HepG2 (cell line): Measurements from ENCODE around the gene DDN. TPM values are rescaled to one million over a fixed set of nuclear protein-coding genes. Genes with fewer than 3 reads are reported as not detected.

ENCODE experiments used
- ATAC-seq: fragments of 200-7000 bp; cut with Tn5 transposase; 3 replicates; pipeline ENCODE4 v1.9.1; 2020; ENCODE audit warnings: mild to moderate bottlenecking, moderate library complexity
- BruUV-seq: library from RNA; stranded (reverse); fragments of 400-500 nt; replicated peaks from 2 replicates; lab custom pipeline; 2021; lab: Mats Ljungman, UMichigan
- CTCF ChIA-PET: fragments of 300-600 bp; formaldehyde crosslinking; extraction: SDS; loops from one replicate; lab custom pipeline; 2021; ENCODE audit warnings: low total read pairs, inconsistent platforms, low intra/inter-chr PET ratio; lab: Yijun Ruan, JAX
- POLR2A ChIA-PET: fragments of 350-600 bp; sonication (Branson Sonifier 250); formaldehyde crosslinking; loops from one replicate; lab custom pipeline; 2020; ENCODE audit warnings: antibody characterized with exemption, inconsistent platforms; lab: Yijun Ruan, JAX
- DNase-seq: peaks from one replicate; pipeline ENCODE4 v3.0.0-alpha.2; 2015; ENCODE audit warnings: low spot score
- FAIRE-seq: peaks from 3 replicates; lab custom pipeline; 2011; peaks lifted over from hg19 to GRCh38; lab: Jason Lieb, UNC
- H2AFZ ChIP-seq: one replicate; pipeline ENCODE4 v1.6.1; 2011; ENCODE audit warnings: low read length, inconsistent platforms
- H3K27ac ChIP-seq: fragments of 300-600 bp; 3 replicates; pipeline ENCODE4 v1.8.0; 2011; ENCODE audit warnings: mixed run types, mild to moderate bottlenecking, mixed read lengths, low read length, inconsistent platforms; ENCODE audit not compliant: insufficient read depth; ENCODE audit errors: extremely low read length
- H3K27me3 ChIP-seq, 2 experiments: fragments of 200-600 bp in 1 of 2; 2 replicates in 1 of 2; 3 replicates in 1 of 2; pipeline versions ENCODE4 v1.6.0 to v1.8.0; 2011; ENCODE audit warnings: low read length in 2 of 2, mild to moderate bottlenecking in 2 of 2, moderate library complexity in 2 of 2, inconsistent platforms in 1 of 2; ENCODE audit not compliant: insufficient read depth in 2 of 2, control insufficient read depth in 1 of 2
- H3K36me3 ChIP-seq, 2 experiments: fragments of 200-600 bp in 1 of 2; replicated peaks in 1 of 2; 2 replicates in 1 of 2; 3 replicates in 1 of 2; pipeline versions ENCODE4 v1.5.1 to v1.8.0; 2011; ENCODE audit warnings: low read length in 2 of 2, inconsistent platforms in 1 of 2; ENCODE audit not compliant: insufficient read depth in 2 of 2, control insufficient read depth in 1 of 2
- H3K4me1 ChIP-seq: 2 replicates; pipeline ENCODE4 v1.5.1; 2012; ENCODE audit warnings: low read length, inconsistent platforms; ENCODE audit not compliant: insufficient read depth
- H3K4me2 ChIP-seq: 2 replicates; pipeline ENCODE4 v1.6.0; 2011; ENCODE audit warnings: low read depth, low read length, inconsistent platforms
- H3K4me3 ChIP-seq, 3 experiments: fragments of 200-600 bp in 1 of 3; sonication (generic), shearing (Covaris generic) in 1 of 3; replicated peaks in 1 of 3; 2 replicates each; pipeline ENCODE4 v1.5.1; 2011 to 2016; ENCODE audit warnings: low read length in 3 of 3, inconsistent platforms in 2 of 3, low read depth in 2 of 3, mild to moderate bottlenecking in 2 of 3, control low read depth in 1 of 3, mixed read lengths in 1 of 3; ENCODE audit not compliant: insufficient read depth in 1 of 3
- H3K79me2 ChIP-seq: one replicate; pipeline ENCODE4 v1.6.1; 2011; ENCODE audit warnings: low read length, inconsistent platforms; ENCODE audit not compliant: insufficient read depth
- H3K9ac ChIP-seq: 2 replicates; pipeline ENCODE4 v1.6.0; 2011; ENCODE audit warnings: mild to moderate bottlenecking, low read depth, low read length, inconsistent platforms; ENCODE audit not compliant: insufficient read depth
- H3K9me3 ChIP-seq: 2 replicates; pipeline ENCODE4 v1.5.1; 2012; ENCODE audit warnings: mild to moderate bottlenecking, low read length
- H4K20me1 ChIP-seq: 2 replicates; pipeline ENCODE4 v1.6.0; 2011; ENCODE audit warnings: inconsistent platforms, mild to moderate bottlenecking, low read length, moderate library complexity; ENCODE audit not compliant: insufficient read depth
- CBX5 ChIP-seq: sonication (generic); formaldehyde crosslinking; IDR thresholded peaks from 2 replicates; pipeline ENCODE4 v1.4.0; 2020; ENCODE audit warnings: missing genetic modification reagents, borderline replicate concordance
- JUN ChIP-seq: sonication (generic); formaldehyde crosslinking; IDR thresholded peaks from 2 replicates; pipeline ENCODE4 v1.4.0; 2020; ENCODE audit warnings: mild to moderate bottlenecking, missing genetic modification reagents
- KDM2A ChIP-seq: sonication (generic); formaldehyde crosslinking; IDR thresholded peaks from 2 replicates; pipeline ENCODE4 v1.4.0; 2020; ENCODE audit warnings: low read depth, missing genetic modification reagents, borderline replicate concordance
- SP4 ChIP-seq: sonication (generic); formaldehyde crosslinking; IDR thresholded peaks from 2 replicates; pipeline ENCODE4 v1.8.1; 2023; ENCODE audit warnings: mild to moderate bottlenecking, missing genetic modification reagents
- USF2 ChIP-seq, 2 experiments: sonication (generic) in 1 of 2; formaldehyde crosslinking in 1 of 2; IDR thresholded peaks; 2 replicates each; pipeline versions ENCODE4 v1.5.1 to v1.6.1; 2011 to 2020; ENCODE audit warnings: borderline replicate concordance in 1 of 2, low read depth in 1 of 2, low read length in 1 of 2, mild to moderate bottlenecking in 1 of 2, missing genetic modification reagents in 1 of 2, moderate library complexity in 1 of 2
- ZNF205 ChIP-seq: IDR thresholded peaks from 2 replicates; pipeline ENCODE4 v1.6.1; 2018; ENCODE audit warnings: missing biosample characterization, missing genetic modification reagents
- ZNF207 ChIP-seq: fragments of 450-650 bp; IDR thresholded peaks from 2 replicates; pipeline ENCODE4 v1.6.1; 2016; ENCODE audit warnings: antibody characterized with exemption, borderline replicate concordance
- ZNF282 ChIP-seq: fragments of 450-650 bp; IDR thresholded peaks from 2 replicates; pipeline ENCODE4 v1.6.1; 2018; ENCODE audit not compliant: partially characterized antibody
- WGBS: methylation state at CpG from one replicate; pipeline ENCODE4 v1.1.6; 2017; ENCODE audit warnings: low lambda C conversion rate; 5-methylcytosine and 5-hydroxymethylcytosine counted together
- in situ Hi-C: cut with HindIII; loops from 2 replicates; pipeline ENCODE4 v1.10.0; 2017; ENCODE audit warnings: low pct_unique_long_range_greater_than_20kb; ENCODE audit not compliant: extremely low pct_ligation_motif_present
- intact Hi-C: fragments of 100-400 bp; cut with micrococcal nuclease; formaldehyde crosslinking; loops from one replicate; pipeline ENCODE4 v1.10.0; 2022; ENCODE audit not compliant: unreplicated experiment
- polyA plus RNA-seq, 8 experiments: library from polyadenylated mRNA; depleted of rRNA in 3 of 8; stranded (reverse) in 7 of 8; unstranded in 1 of 8; fragments of >200 nt; fragmentation: Illumina TruSeq in 4 of 8; extraction: Trizol in 4 of 8; gene quantifications; 2 replicates each; pipeline versions ENCODE4 v1.2.1 to v1.2.3, GENCODE V29; 2011 to 2016; ENCODE audit warnings: low read depth in 4 of 8, missing spikeins in 1 of 8, mixed read lengths in 1 of 8; ENCODE audit not compliant: insufficient read depth in 1 of 8
- total RNA-seq, 5 experiments: library from RNA; depleted of rRNA; stranded (reverse); fragments of >200 nt; fragmentation: Illumina TruSeq; extraction: Trizol; gene quantifications; 2 replicates each; pipeline ENCODE4 v1.2.3, GENCODE V29; 2016; ENCODE audit warnings: low read depth in 1 of 5
- TF ChIP-seq, protein P1 (sequence below): sonication (generic); formaldehyde crosslinking; IDR thresholded peaks from 2 replicates; pipeline ENCODE4 v1.4.0; 2020; ENCODE audit warnings: missing genetic modification reagents
- TF ChIP-seq, protein P2 (sequence below): fragments of 450-650 bp; IDR thresholded peaks from 2 replicates; pipeline ENCODE4 v1.6.1; 2017
- TF ChIP-seq, protein P3 (sequence below): sonication (generic); formaldehyde crosslinking; IDR thresholded peaks from 2 replicates; pipeline ENCODE4; 2020; ENCODE audit warnings: missing genetic modification reagents, mild to moderate bottlenecking, borderline replicate concordance

DDN gene
- total and polyA plus RNA-seq, 2 of the 13 experiments (the other 11 are each of a cell fraction or from before 2014, with no cell fraction given) = 0.24 to 0.53 TPM

DNA sequence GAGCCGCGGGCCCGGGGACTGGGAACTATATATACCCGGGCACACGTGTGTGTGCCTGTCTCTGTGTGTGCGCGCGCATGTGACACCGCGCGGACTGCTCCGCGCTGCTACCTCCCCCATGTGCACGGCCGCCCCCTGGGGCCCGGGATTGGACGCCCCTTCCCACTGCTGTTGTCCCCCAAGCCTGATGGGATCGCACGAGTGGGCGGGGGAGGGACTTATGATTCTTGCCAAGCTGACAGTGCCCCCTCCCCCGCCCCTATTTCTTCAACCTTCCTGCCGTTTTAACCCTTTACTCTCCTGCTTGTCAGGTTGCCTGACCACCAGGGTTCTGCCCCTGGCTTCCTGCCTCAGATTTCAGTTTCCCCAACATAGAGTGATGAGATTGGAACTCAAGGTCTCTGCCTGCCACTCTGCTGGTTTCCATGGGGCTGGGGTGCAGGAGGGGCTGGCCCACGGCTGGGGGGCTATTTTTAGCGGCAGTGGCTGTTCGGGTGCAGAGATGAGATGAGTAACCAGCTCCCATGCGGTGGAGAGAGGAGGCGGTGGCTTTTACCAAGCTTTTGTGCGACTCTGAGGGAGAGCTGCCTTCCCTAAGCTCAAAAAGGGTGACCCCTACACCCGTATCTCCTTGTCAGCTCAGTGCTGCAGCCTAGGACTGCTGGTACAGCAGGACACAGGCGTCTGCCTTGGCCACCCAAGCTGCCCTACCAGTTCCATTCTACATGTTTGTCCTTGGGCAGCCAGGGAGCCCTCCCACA, at the start of gene DDN (continued):
- TF ChIP-seq, protein P1, sequence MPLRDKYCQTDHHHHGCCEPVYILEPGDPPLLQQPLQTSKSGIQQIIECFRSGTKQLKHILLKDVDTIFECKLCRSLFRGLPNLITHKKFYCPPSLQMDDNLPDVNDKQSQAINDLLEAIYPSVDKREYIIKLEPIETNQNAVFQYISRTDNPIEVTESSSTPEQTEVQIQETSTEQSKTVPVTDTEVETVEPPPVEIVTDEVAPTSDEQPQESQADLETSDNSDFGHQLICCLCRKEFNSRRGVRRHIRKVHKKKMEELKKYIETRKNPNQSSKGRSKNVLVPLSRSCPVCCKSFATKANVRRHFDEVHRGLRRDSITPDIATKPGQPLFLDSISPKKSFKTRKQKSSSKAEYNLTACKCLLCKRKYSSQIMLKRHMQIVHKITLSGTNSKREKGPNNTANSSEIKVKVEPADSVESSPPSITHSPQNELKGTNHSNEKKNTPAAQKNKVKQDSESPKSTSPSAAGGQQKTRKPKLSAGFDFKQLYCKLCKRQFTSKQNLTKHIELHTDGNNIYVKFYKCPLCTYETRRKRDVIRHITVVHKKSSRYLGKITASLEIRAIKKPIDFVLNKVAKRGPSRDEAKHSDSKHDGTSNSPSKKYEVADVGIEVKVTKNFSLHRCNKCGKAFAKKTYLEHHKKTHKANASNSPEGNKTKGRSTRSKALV (CRISPR knock-in tag) = no peak

DNA sequence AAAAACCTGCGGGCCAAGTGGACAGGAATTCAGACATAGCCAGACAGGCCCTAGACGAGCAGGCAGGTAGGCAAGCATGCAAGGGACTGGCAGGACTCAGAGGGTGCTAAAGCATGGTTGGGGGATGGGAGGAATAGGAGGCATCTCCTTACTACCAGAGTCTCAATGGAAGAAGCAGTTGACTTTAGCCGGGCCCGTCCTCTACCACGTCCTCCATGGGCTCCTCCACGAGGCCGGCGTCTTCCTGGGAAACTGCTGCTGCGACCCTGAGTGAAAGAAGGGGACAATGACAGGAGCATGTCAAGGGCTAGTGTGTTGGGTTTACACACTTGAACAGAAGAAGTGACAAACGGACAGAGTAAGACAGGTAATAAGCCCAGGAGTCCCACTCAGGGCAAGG, 49.8 kb upstream of the DDN start:
- Histone ChIP-seq H3K27ac (no peak overlapping the region), H3K4me1 (no peaks in the 10 kb centered on the region), H3K27me3 (no peaks in the 10 kb centered on the region)
- CTCF ChIA-PET = no interaction called here
- TF ChIP-seq KDM2A (CRISPR knock-in tag) (no peak), ZNF207 (no peak), CBX5 (no peak), ZNF205 (CRISPR knock-in tag) (no peak), JUN (CRISPR knock-in tag) (no peak), SP4 (CRISPR knock-in tag) (no peak), USF2 (IDR thresholded peaks at IDR 0.05; ENCODE audit: low read depth, low read length) (no peak), USF2 (CRISPR knock-in tag; IDR thresholded peaks at IDR 0.05; ENCODE audit: borderline replicate concordance) (no peak), ZNF282 (no peak)
- TF ChIP-seq, protein P2, sequence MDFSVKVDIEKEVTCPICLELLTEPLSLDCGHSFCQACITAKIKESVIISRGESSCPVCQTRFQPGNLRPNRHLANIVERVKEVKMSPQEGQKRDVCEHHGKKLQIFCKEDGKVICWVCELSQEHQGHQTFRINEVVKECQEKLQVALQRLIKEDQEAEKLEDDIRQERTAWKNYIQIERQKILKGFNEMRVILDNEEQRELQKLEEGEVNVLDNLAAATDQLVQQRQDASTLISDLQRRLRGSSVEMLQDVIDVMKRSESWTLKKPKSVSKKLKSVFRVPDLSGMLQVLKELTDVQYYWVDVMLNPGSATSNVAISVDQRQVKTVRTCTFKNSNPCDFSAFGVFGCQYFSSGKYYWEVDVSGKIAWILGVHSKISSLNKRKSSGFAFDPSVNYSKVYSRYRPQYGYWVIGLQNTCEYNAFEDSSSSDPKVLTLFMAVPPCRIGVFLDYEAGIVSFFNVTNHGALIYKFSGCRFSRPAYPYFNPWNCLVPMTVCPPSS = no peak
- TF ChIP-seq, protein P3, sequence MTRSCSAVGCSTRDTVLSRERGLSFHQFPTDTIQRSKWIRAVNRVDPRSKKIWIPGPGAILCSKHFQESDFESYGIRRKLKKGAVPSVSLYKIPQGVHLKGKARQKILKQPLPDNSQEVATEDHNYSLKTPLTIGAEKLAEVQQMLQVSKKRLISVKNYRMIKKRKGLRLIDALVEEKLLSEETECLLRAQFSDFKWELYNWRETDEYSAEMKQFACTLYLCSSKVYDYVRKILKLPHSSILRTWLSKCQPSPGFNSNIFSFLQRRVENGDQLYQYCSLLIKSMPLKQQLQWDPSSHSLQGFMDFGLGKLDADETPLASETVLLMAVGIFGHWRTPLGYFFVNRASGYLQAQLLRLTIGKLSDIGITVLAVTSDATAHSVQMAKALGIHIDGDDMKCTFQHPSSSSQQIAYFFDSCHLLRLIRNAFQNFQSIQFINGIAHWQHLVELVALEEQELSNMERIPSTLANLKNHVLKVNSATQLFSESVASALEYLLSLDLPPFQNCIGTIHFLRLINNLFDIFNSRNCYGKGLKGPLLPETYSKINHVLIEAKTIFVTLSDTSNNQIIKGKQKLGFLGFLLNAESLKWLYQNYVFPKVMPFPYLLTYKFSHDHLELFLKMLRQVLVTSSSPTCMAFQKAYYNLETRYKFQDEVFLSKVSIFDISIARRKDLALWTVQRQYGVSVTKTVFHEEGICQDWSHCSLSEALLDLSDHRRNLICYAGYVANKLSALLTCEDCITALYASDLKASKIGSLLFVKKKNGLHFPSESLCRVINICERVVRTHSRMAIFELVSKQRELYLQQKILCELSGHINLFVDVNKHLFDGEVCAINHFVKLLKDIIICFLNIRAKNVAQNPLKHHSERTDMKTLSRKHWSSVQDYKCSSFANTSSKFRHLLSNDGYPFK (CRISPR knock-in tag) = no peak
- TF ChIP-seq, all 625 proteins: peak for 0
- DNase-seq (no peak), ATAC-seq (no peak), FAIRE-seq (no peak)
- in situ Hi-C loops = no loop called here
- BruUV-seq = no TSS peak
- intact Hi-C loops = no loop called here
- WGBS = 98% methylated on average over 10 of the region's 10 CpGs
- no peaks in the 10 kb centered on the region for H3K79me2 ChIP-seq
- no peaks in the 10 kb centered on the region for H3K9me3 ChIP-seq
- no peak overlapping the region for H3K4me2 ChIP-seq
- no peak overlapping the region for H3K9ac ChIP-seq
- H3K4me3 ChIP-seq = no peak overlapping the region
- peaks cover 71 to 96% of the 10 kb centered on the region in 2 experiments for H3K36me3 ChIP-seq
- peaks cover 8% of the 10 kb centered on the region; the same call in 1 of the 2 replicates for H4K20me1 ChIP-seq
- no peak overlapping the region for H2AFZ ChIP-seq
- POLR2A ChIA-PET = interaction anchor here (1.2 kb wide), 1 partner anchor 81 kb away, joined by 3 read pairs; no protein-coding TSS in a partner anchor
